Amygdala (tissue), 56 donors: ENCODE data around the gene SH3RF3.

Source experiments
- DNase-seq, 56 donors: peaks; one replicate each; lab custom pipeline; 2025; lab: John Stamatoyannopoulos, UW

Gene SH3RF3

DNA sequence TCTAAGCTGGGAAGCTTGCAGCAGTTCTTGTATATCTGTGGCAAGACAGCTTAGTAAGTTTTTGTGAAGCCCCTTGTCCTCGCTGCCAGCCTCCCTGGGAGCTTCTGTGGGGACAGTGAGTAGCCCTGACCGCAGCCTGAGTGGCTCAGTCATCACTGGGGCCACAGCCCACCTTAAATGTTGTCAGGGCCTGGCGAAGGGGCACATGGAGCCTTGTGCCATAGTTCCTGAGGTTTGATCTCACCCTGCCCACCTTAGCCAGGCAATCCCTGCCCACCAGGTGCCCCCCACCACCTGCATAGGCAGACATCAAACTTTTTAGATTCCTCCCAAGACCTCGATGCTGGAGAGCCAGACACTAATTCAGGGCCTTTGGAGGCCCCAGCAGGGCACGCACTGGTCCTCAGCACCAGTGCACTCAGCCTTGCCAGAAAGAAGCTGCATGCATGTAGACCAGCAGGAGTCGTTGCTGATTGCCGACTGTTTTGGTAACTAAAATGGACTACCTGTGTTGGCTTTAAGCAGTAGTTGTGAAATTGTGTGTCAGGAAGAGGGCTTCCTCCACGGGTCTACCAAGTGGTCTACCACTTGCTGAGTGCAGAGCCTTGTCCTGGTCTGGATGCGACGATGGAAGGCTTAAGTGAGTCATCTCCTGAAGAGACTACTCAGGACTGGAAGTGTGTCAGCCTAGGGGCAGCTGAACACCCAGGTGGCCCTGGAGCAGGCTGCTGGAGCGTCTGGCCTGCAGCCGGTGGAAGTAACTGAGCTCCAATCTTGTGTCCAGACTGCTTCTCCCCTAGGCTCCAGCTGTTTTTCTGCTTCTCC is 251.7 kb downstream of the SH3RF3 start:
- DNase-seq: no peak

DNA sequence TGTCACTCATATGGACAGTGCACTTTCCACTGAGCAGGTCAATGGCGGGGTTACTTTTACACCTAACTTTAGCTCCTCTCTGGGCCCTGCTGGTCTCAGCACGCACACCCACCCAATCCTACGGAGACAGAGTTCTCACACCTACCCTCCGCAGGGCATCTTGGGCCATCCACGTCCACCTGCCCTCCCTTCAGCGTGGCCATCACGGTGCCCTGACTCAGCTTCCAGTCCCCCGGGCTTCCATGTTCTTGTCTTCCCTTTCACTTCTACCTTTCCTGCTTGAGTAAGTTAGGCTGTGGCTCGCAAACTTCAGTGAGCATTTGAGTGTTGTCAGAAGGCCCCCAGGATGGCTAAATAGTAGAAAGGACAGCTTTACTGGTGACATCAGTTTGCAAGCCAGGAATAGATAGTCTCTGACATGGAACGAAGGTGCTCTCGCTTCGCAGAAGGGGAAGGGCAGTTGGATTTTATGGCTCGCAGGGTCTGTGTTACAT is 252.4 kb downstream of the SH3RF3 start:
- no peak for DNase-seq

DNA sequence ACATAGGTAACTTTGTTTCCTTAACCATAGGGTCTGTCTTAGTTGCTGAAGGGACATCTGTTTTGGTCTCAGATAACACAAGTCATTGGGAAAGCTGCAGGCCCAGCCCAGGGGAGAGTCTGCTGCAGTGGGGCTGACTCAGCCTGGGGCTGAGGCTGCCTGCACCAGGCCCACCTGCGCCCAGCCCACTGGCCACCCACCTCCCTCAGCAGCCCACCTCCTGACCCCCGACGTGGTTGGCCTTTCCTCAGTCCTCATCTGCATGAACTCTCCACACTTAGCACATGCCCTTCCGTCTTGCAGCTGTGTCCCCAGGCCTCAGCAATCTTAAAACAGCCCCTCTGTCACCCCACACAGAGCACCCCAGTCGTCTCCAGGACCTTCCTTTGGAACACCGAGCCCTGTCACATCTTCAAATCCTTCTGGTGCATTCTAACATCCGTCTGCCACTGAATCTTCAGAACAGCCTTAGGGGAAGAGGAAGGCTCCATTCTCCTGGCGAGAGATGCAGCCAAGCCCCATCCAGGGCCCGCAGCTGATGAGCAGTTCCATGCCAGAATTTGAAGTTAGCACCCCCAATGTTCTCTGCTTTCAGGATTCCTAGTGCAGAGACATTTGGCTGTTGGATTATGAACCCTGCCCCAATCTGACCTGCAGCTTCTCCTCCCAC is 253.4 kb downstream of the SH3RF3 start:
- DNase-seq: no peak

DNA sequence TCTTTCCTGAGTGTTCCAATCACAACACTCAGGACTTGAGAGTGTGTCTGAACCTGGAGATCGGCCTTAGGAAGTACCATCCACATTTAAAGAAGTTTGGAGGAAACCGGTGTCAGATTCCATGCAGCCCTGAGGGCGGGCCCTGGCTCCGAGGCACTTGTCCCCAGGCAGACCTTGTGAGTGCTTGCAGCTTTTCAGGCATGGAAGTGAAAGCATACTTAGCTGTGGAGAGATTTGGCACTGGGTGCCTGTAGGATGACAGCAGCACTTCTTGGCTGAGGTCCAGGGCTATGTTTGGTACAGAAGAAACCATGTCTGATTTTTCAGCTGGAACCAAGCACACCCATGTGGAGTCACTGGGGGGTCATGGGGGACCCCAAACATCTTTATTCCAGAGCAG is 253.9 kb downstream of the SH3RF3 start:
- peak in 25 of 56 donors; percentile 9 to 67 (median 37) for DNase-seq

GRCh38 chr2:109383505-109384307 is 254.7 kb downstream of the SH3RF3 start:
- no peak for DNase-seq

DNA sequence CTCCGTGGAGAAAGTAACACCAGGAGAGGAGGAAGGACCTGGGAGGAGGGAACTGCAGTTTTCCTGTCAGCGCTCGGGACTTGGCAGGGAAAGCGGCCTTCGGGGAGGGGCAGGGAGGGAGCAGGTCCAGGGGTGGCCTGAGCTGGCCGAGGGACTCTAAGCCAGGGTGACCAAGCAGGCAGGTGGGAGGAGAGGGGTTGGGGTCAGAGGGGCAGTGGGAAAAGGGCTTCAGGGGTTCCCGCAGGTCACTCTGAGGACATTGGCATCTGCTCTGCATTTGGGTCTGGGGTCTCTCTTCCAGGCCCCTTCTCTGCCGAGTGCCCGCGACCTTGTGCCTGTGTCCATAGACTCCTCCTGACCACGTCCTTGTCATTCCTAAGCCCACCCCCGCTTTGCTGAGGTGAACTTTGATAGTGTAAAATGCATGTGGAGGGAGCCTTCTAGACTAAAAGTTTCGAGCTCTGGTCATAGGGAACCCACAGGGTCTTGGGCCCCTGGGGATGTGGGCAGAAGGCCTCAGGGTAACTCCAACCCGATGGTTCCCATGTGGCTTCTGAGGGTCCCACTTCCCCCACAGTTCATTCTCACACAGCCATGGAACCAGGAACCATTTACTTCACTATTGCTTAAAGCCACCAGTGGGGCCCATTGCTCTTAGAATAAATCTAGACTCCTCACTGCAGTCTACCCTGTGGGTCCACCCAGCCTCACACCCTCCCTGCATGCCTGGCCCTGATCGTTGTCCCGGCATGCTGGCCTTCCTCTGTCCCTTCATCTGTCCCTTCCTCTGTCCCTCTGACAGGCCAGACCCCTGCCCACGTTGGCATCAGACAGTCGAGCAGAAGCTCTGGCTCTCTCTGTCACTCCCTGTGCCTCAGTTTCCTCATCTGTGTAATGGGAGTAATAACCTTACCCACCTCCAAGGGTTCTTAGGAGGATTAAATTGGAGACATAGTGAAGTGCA is 255.6 kb downstream of the SH3RF3 start:
- DNase-seq: no peak

GRCh38 chr2:109385506-109385905 is 256.5 kb downstream of the SH3RF3 start:
- no peak for DNase-seq

DNA sequence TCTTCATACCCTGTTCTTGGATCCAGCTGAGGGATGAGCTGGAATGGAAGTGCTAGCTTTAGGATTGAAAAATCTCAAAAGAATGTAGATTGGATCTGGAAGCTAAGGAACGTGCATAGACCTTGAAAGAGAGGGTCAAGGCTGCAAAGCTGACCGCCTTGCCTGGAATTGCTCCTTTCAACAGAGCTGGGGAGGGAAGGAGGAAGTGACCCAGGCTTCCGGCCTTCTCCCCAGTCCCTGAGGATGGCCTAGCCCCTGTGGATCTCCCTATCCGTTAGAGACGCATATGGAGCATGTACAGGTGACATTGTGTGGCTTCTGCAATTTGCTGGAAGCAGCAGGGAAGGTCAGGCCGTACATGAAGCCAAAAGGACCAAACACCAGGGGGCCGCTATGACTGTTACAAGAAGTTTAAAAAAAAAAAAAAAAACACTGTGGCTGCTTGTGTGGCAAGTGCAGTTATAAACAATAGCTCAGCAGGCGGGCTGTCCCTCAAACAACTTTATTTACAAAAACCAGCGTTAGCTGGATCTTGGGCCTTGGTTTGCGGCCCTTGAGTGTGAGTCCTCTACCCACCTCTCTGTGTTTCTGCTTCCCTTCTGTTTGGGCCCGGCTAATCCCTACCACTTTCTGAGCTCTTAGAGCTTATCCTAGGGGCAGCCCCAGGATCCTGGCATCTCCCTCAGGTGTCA is 257.1 kb downstream of the SH3RF3 start:
- DNase-seq: no peak

DNA sequence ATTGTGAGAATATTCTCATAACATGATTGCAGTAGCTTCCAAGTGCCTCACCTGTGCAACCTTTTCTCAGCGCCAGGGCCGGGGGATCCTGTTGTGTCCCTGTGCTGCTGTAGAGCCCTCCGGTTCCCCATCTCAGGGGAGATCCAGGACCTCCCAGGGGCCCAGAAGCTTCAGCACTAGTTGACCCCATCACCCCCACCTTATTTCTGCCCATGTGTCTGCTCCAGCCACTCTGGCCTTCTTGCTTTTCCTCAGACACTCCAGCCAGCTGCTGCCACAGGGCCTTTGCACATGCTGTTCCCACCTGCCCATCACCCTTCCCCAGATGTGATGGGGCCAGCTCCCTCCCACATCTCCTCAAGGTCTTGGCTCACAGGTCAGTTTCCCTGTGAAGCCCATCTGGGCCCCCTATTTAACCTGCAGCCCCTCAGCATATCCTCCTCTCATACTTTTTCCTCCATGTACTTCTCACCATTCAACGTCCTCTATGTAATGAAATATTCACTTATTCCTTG is 258.3 kb downstream of the SH3RF3 start:
- no peak for DNase-seq

DNA sequence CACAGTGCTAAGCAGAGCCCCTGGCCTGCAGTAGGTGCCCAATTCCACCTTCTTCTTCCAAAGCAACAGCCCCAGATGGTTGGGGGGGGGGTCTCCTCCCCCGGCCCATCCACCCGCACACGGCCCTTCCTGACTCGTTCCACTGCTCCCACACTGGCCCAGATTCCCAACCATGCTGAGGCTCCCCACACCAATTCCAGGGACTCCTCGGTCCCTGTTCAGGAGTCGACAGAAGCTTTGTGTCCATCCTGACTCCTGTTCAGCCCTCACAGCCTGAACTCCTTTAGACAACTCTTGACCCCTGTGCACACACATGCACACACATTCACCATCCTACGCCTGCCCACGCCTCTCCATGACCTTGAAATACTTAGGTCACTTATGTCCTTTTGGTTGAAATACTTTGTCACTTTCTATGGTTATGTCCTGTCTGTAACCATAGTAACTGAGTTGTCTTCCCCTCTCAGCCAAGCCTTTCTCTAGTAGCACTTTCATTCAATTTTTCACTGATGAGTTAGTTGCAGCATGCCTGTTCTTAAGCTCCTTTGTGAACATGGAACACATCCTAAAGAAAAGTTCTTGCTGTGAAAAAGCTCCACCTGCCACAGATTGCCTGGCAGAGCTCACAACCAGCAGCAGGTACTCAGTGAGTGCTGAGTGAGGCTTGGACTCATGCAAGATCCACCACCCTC is 258.9 kb downstream of the SH3RF3 start:
- DNase-seq: no peak

DNA sequence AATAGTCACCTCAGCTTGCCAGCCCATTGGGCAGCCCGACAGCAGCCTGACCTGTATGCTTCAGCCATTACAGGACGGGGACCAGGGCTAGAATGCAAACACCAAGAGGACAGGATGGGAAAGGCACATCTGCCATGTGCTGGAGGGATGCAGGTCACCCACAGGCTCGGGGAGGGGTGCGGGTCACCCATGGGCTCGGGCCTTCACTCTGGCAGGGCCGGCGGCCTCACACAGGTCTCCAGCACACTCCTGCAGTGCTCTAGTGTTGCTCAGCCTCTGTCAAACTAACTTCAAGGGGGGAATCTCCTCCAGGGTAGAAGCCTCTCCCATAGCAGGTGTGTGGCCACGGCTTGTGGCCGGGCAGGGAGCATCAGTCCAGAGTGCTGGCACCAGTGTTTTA is 262.2 kb downstream of the SH3RF3 start:
- no peak for DNase-seq

DNA sequence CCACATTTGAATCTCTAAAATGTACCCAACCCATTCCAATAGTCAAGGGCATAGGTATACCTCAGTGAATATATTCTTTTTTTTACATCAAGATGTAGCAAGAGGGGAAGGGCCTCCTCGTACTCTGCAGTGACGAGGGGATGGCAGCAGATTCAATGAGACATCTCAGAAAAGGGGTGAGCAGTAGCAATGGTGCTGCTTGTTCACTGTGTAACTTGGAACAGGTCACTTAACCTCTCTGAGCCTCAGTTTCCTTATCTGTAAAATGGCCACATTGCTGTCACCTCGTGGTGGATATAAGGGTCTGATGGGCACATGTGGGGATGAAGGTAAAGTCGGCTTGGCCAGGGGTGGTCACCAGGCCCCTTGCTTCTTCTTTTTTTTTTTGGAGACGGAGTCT is 263.1 kb downstream of the SH3RF3 start:
- DNase-seq: no peak

GRCh38 chr2:109392816-109393661 is 264.0 kb downstream of the SH3RF3 start:
- peak in 13 of 56 donors; percentile 3 to 67 (median 21) for DNase-seq

DNA sequence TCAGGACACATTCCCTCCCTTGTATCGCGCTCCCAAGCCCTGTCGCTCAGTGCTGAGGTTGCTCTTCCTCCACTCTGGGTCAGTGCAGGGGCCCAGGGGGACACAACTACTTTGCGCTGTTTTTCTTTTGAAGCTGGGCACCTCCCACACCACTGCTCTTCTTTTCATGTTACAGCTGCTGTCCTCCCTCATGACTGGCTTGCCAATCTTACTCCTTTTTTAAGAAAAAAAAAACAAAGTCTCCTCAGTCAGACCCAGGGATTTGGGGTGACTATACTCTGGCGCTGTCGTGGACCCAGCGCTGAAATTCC is 264.6 kb downstream of the SH3RF3 start:
- no peak for DNase-seq

DNA sequence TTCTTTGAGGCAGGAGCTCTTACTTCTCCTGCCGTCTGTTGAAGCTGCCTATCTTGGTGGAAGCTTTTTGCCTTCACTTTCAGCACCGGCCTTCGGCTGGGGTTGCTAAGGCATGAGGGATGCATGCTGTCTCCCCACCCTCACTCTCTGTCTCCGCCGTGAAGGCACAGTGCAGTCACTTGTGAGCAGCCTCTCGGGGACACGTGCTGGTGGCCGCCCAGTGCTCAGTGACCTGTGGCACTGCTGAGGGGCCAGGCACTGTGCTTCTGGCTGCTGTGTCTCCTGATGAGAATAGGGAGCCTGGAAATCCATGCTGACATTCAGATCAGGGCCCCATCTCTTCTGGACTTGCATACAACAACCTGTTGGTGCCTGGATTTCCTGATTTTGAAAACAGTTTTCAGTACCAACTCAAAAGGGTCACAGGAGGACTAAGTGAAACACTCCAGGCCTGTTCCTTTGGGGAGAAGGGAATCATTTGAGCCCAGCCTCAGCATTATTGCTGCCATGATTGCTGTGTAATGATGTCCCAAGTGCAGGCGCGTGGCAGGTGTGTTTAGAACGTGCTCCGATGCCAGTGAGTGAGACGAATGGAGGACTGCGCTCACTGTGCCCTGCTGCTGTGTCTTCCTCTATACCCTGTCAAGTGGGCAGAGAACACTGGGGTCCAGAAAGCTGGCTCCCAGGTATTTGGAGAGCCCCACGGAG is 266.6 kb downstream of the SH3RF3 start:
- no peak for DNase-seq

DNA sequence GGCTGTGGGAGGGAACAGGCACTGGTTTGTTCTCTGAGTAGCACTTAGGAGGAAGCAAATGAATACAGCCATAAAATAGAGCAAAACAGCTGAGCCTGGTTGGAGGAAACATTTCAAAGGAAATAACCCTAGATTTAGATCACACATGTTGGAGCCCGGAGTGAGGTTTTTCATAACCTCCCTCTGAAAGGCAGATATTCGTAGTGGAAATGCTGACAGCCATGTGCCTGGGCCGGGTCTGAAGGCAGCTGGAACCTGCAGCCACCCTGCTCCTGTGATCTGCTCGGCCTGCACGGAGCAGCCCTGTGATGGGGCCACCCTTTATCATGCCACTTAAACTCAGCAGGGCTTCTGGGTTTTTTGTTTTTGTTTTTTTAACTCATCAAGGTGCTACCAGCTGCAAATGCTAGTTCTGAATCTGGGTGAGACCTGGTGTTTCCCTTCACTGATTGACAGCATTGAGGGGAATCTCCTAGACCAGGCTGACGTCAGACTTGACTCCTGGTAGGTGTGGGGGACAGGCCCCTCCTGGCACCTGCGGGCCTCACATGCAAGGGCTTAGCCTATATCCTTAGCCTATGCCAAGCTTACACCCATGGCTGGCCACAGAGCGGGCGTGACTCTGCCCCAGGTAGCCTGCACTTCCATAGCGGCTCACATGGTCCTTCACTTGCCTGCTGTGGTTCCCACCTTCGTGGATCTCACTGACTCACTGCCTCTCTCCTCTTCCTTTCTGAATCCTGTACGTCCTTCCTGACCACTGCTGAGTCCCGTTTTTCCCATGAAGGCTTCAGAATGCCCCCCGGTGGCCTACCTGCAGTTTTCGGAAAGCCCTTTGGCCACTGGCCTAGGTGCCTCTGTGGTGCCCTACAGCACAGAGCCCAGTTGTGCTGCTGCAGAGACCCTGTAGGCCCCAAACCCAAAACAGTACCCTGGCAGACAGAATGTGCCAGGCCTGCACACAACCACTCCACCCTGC is 267.5 kb downstream of the SH3RF3 start:
- DNase-seq: no peak
